Measurements from ENCODE around the gene GNB1L.

Gene GNB1L

DNA sequence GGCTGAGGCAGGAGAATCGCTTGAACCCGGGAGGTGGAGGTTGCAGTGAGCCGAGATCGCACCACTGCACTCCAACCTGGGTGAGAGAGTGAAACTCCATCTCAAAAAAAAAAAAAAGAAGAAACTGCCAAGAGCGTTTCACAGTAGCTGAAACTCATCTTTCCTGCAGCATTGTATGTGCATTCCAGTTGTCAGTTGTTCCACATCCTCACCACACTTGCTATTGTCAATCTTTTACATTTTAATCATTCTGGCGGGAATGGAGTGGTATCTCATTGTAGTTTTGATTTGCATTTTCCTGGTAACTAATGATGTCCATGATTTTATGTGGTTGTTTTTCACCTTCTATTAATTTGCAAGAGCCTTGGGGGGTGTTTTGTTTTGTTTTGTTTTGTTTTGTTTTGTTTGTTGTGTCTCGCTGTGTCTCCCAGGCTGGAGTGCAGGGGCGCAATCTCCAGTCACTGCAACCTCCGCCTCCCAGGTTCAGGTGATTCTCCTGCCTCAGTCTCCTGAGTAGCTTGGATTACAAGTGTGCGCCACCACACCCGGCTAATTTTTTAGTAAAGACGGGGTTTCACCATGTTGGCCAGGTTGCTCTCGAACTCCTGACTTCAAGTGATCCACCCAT, 8.1 kb upstream of the GNB1L start:
- CTCF ChIA-PET = interaction anchor here (0.6 kb wide), 1 partner anchor 86 kb away, joined by 3 read pairs; no protein-coding TSS in a partner anchor
- POLR2A ChIA-PET = no interaction called here
- no peak for DNase-seq (ENCODE audit: low read depth, low spot score)
- TF ChIP-seq, protein P1, sequence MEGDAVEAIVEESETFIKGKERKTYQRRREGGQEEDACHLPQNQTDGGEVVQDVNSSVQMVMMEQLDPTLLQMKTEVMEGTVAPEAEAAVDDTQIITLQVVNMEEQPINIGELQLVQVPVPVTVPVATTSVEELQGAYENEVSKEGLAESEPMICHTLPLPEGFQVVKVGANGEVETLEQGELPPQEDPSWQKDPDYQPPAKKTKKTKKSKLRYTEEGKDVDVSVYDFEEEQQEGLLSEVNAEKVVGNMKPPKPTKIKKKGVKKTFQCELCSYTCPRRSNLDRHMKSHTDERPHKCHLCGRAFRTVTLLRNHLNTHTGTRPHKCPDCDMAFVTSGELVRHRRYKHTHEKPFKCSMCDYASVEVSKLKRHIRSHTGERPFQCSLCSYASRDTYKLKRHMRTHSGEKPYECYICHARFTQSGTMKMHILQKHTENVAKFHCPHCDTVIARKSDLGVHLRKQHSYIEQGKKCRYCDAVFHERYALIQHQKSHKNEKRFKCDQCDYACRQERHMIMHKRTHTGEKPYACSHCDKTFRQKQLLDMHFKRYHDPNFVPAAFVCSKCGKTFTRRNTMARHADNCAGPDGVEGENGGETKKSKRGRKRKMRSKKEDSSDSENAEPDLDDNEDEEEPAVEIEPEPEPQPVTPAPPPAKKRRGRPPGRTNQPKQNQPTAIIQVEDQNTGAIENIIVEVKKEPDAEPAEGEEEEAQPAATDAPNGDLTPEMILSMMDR (IDR thresholded peaks at IDR 0.05; ENCODE audit: insufficient read depth, low read length, missing control alignments) = no peak
- no peak overlapping the region for H3K4me3 ChIP-seq (ENCODE audit: low read depth, low read length)

DNA sequence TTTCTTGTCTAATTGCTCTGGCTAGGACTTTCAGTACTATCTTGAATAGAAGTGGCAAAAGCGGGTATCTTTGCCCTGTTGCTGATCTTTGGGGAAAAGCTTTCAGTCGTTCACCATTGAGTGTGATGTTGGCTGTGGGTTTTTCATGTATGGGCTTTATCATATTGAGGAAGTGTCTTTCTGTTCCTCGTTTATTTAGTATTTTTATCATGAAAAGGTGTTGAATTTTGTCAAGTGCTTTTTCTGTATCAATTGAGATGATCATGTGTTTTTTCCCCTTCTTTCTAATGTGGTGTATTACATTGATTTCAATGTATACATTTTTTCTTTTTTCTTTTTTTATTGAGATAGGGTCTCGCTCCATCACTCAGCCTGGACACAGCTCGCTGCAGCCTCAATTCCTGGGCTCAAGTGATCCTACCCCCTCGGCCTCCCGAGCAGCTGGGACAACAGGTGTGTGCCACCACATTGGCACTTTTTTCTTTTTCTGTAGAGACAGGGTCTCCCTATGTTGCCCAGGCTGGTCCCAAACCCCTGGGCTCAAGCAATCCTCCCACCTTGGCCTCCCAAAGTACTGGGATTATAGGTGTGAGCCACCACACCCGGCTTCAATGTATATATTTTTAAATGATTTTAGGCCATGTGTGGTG, 5.3 kb upstream of the GNB1L start:
- POLR2A ChIA-PET = no interaction called here
- CTCF ChIA-PET = no interaction called here
- TF ChIP-seq, protein P1 (IDR thresholded peaks at IDR 0.05; ENCODE audit: insufficient read depth, low read length, missing control alignments) = no peak

DNA sequence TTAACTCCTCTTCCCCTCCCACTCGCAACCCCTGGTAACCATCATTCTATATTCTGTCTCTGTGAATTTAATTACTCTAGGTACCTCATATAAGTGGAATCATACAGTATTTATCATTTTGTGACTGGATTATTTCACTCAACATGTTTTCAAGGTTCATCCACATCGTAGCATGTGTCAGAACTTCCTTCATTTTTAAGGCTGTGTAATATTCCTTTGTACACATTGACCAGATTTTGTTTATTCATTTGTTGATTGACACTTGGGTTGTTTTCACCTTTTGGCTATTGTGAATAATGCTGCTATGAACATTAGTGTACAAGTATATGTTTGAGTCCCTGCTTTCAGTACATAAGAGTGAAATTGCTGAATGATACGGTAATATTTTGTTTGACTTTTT, 2.7 kb upstream of the GNB1L start:
- no peak for DNase-seq (ENCODE audit: low read depth, low spot score)
- ChIA-PET CTCF (no interaction called here), POLR2A (no interaction called here)
- TF ChIP-seq, protein P1 (IDR thresholded peaks at IDR 0.05; ENCODE audit: insufficient read depth, low read length, missing control alignments) = no peak
- no peak overlapping the region for H3K4me3 ChIP-seq (ENCODE audit: low read depth, low read length)

More for the DNA sequence above, 5.3 kb upstream of the GNB1L start:
- no peak overlapping the region for H3K4me3 ChIP-seq (ENCODE audit: low read depth, low read length)
- DNase-seq (ENCODE audit: low read depth, low spot score) = no peak

DNA sequence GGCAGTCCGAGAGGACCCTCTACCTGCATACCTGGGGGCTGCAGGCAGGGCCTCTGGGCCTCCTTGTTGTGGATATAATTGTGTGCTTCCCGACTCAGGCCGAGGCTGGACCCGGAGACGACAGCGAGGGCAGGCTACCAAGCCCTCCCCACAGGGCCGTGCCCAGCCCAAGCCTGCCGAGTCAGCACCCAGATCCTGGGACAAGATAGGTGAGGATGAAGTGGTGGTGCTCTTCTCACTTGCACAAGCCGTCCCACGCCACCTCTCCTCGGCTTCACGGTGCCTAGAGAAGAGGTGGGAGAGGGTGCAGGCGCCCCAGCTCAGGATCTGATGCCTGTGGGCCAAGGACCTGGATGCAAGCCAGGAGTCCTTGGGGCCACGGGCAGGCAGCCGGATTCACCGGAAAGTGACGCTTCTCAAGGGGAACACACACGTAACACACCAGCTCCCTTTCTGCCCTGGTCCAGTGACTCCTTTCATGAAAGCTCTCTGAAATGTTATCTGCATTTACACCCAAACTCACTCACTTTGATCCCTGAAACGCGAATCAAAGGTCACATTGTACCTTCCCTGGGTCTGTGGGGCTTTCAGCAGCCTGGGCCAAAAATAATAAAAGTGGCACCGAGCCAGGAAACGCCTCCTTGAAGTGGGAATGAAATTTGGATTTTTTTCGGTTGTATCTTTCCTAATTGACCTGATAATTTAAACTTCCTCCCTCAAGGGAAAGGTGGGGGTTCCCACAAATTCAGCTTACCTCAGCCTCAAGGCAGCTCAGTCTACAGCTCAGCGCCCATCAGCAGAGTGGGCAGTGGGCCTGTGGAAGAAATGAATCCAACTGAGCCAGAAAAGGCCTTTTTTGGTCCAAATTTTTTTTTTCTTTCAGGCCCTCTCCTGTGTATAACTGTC, 1.1 kb upstream of the GNB1L start:
- DNase-seq (ENCODE audit: low read depth, low spot score) = no peak
- TF ChIP-seq, protein P1 (IDR thresholded peaks at IDR 0.05; ENCODE audit: insufficient read depth, low read length, missing control alignments) = no peak
- CTCF ChIA-PET = interaction anchor here (0.8 to 2.1 kb wide), 3 partner anchors 10 to 125 kb away, joined by 3 to 10 read pairs (median 4); no protein-coding TSS in a partner anchor
- POLR2A ChIA-PET = interaction anchor here (0.6 to 1.9 kb wide), 4 partner anchors 8 to 126 kb away, joined by 3 to 5 read pairs (median 4); no protein-coding TSS in a partner anchor
- peak overlapping the region; percentile 82 for H3K4me3 ChIP-seq (ENCODE audit: low read depth, low read length)

DNA sequence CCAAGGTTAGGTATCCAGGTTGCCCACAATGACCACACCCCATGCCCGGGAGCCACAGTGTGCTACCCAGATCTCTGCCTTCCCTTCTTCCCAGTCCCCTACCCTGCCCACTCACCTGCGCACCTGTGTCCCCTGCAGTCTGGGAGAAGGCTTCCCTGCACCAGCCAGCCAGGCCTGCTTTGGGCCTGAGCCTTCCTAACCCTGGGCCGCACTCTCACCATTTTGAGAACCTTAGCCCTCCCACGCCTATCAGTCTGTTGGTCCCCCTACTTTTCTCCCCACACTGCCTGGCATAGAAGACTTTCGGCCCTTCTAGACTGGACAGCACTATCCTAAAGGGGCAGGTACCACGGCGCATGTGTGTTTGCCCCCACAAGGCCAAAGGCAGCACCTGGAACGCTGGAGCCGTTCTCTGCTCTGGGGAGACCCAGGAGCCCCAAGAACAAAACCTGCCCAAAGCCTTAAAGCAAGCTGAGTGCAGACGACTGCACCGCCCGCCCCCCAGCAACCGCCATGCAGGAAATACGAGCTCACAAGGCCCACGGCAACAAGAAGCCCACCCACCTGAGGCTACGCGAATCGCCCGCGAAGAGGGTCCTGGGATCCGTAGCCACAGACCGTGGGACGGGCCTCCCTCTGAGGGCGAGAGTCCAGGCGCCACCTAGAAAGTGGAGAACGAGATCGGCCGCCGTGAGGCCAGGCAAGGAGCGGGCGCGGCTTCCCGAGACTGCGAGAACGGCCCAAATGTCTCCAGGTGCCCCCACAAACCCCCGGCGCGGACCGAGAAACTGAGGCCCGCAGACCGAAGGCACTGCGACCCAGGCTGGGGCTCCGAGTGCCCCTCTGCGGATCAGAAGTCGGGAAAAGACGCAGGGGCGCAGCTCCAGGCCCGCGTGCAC, 546 bp downstream of the GNB1L start:
- TF ChIP-seq, protein P1 (IDR thresholded peaks at IDR 0.05; ENCODE audit: insufficient read depth, low read length, missing control alignments) = no peak
- POLR2A ChIA-PET = interaction anchor here (0.9 to 1.9 kb wide), 3 partner anchors 9 to 24 kb away, joined by 3 to 5 read pairs (median 4); no protein-coding TSS in a partner anchor
- CTCF ChIA-PET = interaction anchor here (0.9 to 1.5 kb wide), 3 partner anchors 12 to 124 kb away, joined by 3 to 6 read pairs (median 6); no protein-coding TSS in a partner anchor
- H3K4me3 ChIP-seq (ENCODE audit: low read depth, low read length) = peak overlapping the region; percentile 82
- DNase-seq (ENCODE audit: low read depth, low spot score) = no peak
